ENCODE results near the gene SLC26A1.

SLC26A1 gene

GRCh38 chr4:991451-992296 is 1.5 kb downstream of the SLC26A1 start:
- Histone ChIP-seq H3K36me3 (ENCODE audit: control insufficient read depth, low read depth, low read length) (no peaks in the 10 kb centered on the region), H3K4me1 (ENCODE audit: control insufficient read depth, low read depth, low read length) (no peaks in the 10 kb centered on the region), H3K9me3 (ENCODE audit: control insufficient read depth, low read depth, low read length) (no peaks in the 10 kb centered on the region), H3K9ac (ENCODE audit: low read length) (no peak overlapping the region), H3K27ac (ENCODE audit: low read length) (no peak overlapping the region), H3K4me3 (ENCODE audit: low read length) (no peak overlapping the region), H3K27me3 (ENCODE audit: control insufficient read depth, insufficient read depth, low read length) (peaks cover 28% of the 10 kb centered on the region)

DNA sequence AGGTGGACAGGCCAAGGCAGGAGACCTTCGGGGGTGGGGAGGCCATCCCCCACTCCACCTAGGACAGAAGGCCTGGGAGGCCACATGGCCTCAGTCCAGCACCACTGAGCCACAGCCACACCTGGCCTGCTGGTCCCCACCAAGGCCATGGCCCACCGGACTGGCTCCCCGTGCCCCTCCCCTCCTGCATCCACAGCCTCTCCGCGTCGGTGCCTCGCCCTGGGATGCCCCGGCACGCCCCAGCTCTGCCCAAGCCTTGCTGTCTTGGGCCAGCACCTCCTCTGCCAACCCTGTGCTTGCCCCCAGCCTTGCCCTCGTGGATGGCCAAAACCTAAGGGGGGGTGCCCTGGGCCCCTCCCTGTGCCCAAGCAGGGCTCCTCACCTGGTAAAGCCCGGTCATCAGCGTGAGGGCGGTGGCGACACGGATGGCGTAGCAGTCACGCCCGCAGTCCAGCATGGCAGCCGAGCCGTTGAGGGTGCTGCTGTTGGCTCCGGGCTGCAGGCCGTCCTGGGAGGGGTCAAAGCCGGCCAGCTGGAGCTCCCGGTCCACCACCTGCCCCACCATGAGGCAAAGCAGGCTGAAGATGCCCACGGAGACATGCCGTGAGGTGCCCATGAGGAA is 2.3 kb downstream of the SLC26A1 start:
- Histone ChIP-seq H3K9me3 (ENCODE audit: control insufficient read depth, low read depth, low read length) (no peaks in the 10 kb centered on the region), H3K4me1 (ENCODE audit: control insufficient read depth, low read depth, low read length) (peaks cover 5% of the 10 kb centered on the region), H3K9ac (ENCODE audit: low read length) (no peak overlapping the region), H3K27ac (ENCODE audit: low read length) (no peak overlapping the region), H3K36me3 (ENCODE audit: control insufficient read depth, low read depth, low read length) (no peaks in the 10 kb centered on the region), H3K4me3 (ENCODE audit: low read length) (no peak overlapping the region), H3K27me3 (ENCODE audit: control insufficient read depth, insufficient read depth, low read length) (peaks cover 28% of the 10 kb centered on the region)

- Histone ChIP-seq H3K36me3 (ENCODE audit: control insufficient read depth, low read depth, low read length) (no peaks in the 10 kb centered on the region), H3K4me3 (ENCODE audit: low read length) (no peak overlapping the region), H3K9me3 (ENCODE audit: control insufficient read depth, low read depth, low read length) (no peaks in the 10 kb centered on the region), H3K27ac (ENCODE audit: low read length) (no peak overlapping the region), H3K9ac (ENCODE audit: low read length) (no peak overlapping the region), H3K27me3 (ENCODE audit: control insufficient read depth, insufficient read depth, low read length) (peaks cover 30% of the 10 kb centered on the region), H3K4me1 (ENCODE audit: control insufficient read depth, low read depth, low read length) (peaks cover 5% of the 10 kb centered on the region)
Observed at GRCh38 chr4:989722-990471, 3.3 kb downstream of the SLC26A1 start.

DNA sequence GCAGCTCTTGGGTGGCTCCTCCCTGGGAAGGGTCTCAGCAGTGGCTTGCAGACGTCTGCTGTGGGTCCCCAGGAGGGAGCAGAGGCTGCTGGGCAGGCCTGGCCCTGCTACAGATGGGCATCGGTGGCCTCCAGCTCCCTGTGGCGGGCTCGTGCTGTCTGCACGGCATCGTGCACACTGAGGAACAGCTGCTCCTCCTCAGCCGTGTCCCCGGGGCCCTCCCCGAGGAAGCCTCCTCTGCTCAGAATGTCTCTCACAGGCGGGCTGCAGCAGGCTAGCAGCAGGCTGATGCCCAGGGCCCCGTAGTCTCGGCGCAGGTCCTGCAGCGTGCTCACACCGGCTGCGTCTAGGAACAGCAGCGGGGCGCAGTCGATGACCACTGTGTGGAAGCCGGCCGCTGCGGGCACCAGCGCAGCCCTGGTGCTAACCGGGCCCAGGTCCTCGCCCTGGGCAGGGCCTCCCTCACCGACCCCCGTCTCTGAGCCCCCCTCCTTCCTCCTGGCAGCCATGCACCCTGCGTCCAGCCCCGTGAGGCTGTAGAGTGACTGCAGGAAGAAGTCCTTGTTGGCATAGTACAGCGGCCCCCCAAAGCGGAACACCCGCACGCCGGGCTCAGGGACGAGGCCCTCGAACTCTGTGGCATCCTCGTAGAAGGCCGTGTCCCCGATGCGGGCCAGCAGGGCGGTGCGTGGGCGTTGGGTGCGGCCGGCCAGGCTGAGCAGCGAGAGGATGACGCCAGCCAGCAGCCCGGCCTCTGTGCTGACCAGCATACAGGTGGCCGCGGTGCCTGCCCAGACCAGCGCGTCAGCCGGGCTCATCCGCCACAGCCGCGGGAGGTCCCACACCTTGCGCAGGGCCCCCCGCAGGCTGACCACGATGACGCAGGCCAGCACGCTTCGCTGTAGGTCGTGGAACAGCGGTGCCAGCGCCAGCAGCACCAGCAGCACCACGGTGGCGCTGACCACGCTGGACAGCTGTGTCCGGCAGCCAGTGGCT is 4.2 kb downstream of the SLC26A1 start:
- Histone ChIP-seq H3K4me1 (ENCODE audit: control insufficient read depth, low read depth, low read length) (peaks cover 5% of the 10 kb centered on the region), H3K4me3 (ENCODE audit: low read length) (no peak overlapping the region)

DNA sequence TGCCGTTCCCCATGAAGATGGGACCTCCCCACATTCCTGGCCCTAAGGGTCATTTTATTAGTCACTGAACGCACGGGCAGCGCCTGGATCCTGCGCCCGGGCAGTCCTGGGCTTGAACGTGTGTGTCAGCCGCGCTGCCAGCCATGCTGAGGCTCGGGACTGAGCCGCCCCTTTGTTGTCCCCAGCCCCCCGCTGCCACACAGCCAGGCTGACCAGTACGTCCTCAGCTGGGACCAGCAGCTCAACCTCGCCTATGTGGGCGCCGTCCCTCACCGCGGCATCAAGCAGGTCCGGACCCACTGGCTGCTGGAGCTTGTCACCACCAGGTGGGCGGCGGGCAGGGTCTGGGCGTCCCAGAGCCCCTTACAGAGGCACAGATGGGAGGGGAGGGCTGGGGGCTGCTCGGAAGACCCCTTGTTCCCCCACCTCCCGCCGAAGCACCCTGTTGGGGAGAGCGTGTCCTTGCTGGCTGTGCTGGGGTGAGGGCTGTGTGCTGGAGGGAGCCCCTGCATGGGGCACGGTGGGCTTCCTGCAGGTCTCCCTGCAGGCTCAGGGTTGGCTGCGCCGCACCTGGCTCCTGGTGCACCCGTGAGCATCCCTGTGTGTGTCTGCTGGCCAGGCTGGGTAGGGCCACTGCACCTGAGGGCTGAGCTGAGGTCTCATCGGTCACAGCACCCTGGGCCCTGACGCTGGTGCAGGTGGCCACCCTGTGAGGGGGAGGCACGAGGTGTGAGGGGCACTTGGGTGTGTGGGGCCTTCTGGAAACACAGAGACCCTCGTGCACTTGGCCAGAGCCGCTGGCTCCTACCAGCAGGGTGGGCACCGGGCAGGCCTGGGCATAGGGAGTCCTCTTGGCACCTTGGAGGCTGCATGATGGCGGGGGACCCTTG is 5.3 kb downstream of the SLC26A1 start:
- Histone ChIP-seq H3K36me3 (ENCODE audit: control insufficient read depth, low read depth, low read length) (no peaks in the 10 kb centered on the region), H3K4me1 (ENCODE audit: control insufficient read depth, low read depth, low read length) (peaks cover 5% of the 10 kb centered on the region), H3K4me3 (ENCODE audit: low read length) (no peak overlapping the region), H3K9ac (ENCODE audit: low read length) (no peak overlapping the region), H3K9me3 (ENCODE audit: control insufficient read depth, low read depth, low read length) (no peaks in the 10 kb centered on the region), H3K27me3 (ENCODE audit: control insufficient read depth, insufficient read depth, low read length) (peaks cover 39% of the 10 kb centered on the region), H3K27ac (ENCODE audit: low read length) (no peak overlapping the region)

More for the DNA sequence above, 4.2 kb downstream of the SLC26A1 start:
- no peaks in the 10 kb centered on the region for H3K9me3 ChIP-seq (ENCODE audit: control insufficient read depth, low read depth, low read length)
- H3K27ac ChIP-seq (ENCODE audit: low read length), result no peak overlapping the region
- no peak overlapping the region for H3K9ac ChIP-seq (ENCODE audit: low read length)
- H3K36me3 ChIP-seq (ENCODE audit: control insufficient read depth, low read depth, low read length), result no peaks in the 10 kb centered on the region
- H3K27me3 ChIP-seq (ENCODE audit: control insufficient read depth, insufficient read depth, low read length), result peaks cover 39% of the 10 kb centered on the region

DNA sequence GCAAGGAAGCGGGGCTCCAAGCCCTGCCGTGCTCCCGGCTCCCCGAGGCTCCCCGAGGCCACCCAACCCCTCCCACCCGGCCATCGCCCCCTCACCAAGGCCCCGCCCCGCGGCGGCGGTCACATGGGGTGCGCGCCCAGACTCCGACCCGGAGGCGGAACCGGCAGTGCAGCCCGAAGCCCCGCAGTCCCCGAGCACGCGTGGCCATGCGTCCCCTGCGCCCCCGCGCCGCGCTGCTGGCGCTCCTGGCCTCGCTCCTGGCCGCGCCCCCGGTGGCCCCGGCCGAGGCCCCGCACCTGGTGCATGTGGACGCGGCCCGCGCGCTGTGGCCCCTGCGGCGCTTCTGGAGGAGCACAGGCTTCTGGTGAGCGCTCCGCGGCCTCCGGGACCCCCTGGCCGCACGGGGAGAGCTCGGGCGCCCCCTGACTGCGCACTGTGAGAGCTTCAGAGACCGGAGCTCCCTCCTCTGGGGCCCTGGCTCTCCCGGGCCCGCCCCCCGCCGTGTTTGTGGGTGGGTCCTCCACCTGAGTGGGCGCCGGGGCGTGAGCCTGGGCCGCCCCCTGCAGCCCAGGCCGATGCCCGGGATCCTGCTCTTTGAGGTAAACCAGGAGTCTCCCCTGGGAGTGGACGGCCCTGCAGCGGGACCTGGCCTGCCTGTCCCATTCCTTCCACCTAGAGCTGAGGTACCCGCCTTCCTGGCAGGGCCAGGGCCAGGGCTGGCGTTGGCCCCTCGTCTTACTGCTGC is 6.2 kb downstream of the SLC26A1 start, which contains the start of gene IDUA:
Gene IDUA, plus strand, starts transcription at position 166 of the 745 bp plus-strand sequence. Its CDS starts 41 bp downstream, at position 207.
- peak within 1 kb of the TSS; percentile 58 for H3K4me3 ChIP-seq (ENCODE audit: low read length)
- no peak within 1 kb of the TSS for H3K9ac ChIP-seq (ENCODE audit: low read length)
- no peak within 1 kb of the TSS for H3K27ac ChIP-seq (ENCODE audit: low read length)
- H3K36me3 ChIP-seq (ENCODE audit: control insufficient read depth, low read depth, low read length), result no peaks in the 10 kb centered on the region
- peaks cover 5% of the 10 kb centered on the region for H3K4me1 ChIP-seq (ENCODE audit: control insufficient read depth, low read depth, low read length)
- peaks cover 39% of the 10 kb centered on the region for H3K27me3 ChIP-seq (ENCODE audit: control insufficient read depth, insufficient read depth, low read length)
- H3K9me3 ChIP-seq (ENCODE audit: control insufficient read depth, low read depth, low read length), result no peaks in the 10 kb centered on the region

DNA sequence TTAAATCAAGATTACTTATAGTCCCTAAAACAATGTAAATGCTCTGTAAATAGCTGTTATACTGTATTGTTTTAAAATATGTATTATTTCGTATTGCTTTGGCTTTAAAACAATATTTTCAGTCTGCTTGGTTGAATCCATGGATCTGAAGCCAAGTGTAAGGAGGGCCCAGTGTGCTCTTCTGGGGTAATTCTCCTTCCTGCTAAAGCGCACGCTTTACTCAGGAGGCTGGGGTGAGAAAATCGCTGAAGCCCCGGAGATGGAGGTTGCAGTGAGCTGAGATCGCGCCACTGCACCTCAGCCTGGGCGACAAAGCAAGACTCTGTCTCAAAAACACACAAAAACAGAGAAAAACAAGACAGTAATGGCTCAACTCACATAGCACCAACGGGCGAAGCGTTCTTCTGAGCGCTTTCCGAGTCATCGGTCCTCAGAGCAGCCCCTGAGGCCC is 6.8 kb downstream of the SLC26A1 start:
- H3K4me1 ChIP-seq (ENCODE audit: control insufficient read depth, low read depth, low read length), result peaks cover 5% of the 10 kb centered on the region
- H3K9ac ChIP-seq (ENCODE audit: low read length), result no peak overlapping the region
- H3K9me3 ChIP-seq (ENCODE audit: control insufficient read depth, low read depth, low read length), result no peaks in the 10 kb centered on the region
- no peaks in the 10 kb centered on the region for H3K36me3 ChIP-seq (ENCODE audit: control insufficient read depth, low read depth, low read length)
- peak overlapping the region; percentile 58 for H3K4me3 ChIP-seq (ENCODE audit: low read length)
- H3K27me3 ChIP-seq (ENCODE audit: control insufficient read depth, insufficient read depth, low read length), result peaks cover 39% of the 10 kb centered on the region
- H3K27ac ChIP-seq (ENCODE audit: low read length), result no peak overlapping the region

- H3K4me3 ChIP-seq (ENCODE audit: low read length), result peak overlapping the region; percentile 2
Observed at GRCh38 chr4:985123-985830, 7.9 kb downstream of the SLC26A1 start.

GRCh38 chr4:984336-985054 is 8.7 kb downstream of the SLC26A1 start:
- no peak overlapping the region for H3K9ac ChIP-seq (ENCODE audit: low read length)
- H3K27ac ChIP-seq (ENCODE audit: low read length), result no peak overlapping the region
- H3K4me3 ChIP-seq (ENCODE audit: low read length), result peak overlapping the region; percentile 2

More at GRCh38 chr4:985123-985830, 7.9 kb downstream of the SLC26A1 start:
- H3K4me1 ChIP-seq (ENCODE audit: control insufficient read depth, low read depth, low read length), result peaks cover 5% of the 10 kb centered on the region
- no peak overlapping the region for H3K9ac ChIP-seq (ENCODE audit: low read length)
- H3K36me3 ChIP-seq (ENCODE audit: control insufficient read depth, low read depth, low read length), result no peaks in the 10 kb centered on the region
- H3K27me3 ChIP-seq (ENCODE audit: control insufficient read depth, insufficient read depth, low read length), result peaks cover 39% of the 10 kb centered on the region
- no peak overlapping the region for H3K27ac ChIP-seq (ENCODE audit: low read length)
- H3K9me3 ChIP-seq (ENCODE audit: control insufficient read depth, low read depth, low read length), result no peaks in the 10 kb centered on the region

More at GRCh38 chr4:984336-985054, 8.7 kb downstream of the SLC26A1 start:
- H3K36me3 ChIP-seq (ENCODE audit: control insufficient read depth, low read depth, low read length), result no peaks in the 10 kb centered on the region
- H3K4me1 ChIP-seq (ENCODE audit: control insufficient read depth, low read depth, low read length), result peaks cover 5% of the 10 kb centered on the region
- peaks cover 39% of the 10 kb centered on the region for H3K27me3 ChIP-seq (ENCODE audit: control insufficient read depth, insufficient read depth, low read length)
- no peaks in the 10 kb centered on the region for H3K9me3 ChIP-seq (ENCODE audit: control insufficient read depth, low read depth, low read length)

Data from iPS-18a (cell line).